Measurements from ENCODE around the gene RNF222.

DNA sequence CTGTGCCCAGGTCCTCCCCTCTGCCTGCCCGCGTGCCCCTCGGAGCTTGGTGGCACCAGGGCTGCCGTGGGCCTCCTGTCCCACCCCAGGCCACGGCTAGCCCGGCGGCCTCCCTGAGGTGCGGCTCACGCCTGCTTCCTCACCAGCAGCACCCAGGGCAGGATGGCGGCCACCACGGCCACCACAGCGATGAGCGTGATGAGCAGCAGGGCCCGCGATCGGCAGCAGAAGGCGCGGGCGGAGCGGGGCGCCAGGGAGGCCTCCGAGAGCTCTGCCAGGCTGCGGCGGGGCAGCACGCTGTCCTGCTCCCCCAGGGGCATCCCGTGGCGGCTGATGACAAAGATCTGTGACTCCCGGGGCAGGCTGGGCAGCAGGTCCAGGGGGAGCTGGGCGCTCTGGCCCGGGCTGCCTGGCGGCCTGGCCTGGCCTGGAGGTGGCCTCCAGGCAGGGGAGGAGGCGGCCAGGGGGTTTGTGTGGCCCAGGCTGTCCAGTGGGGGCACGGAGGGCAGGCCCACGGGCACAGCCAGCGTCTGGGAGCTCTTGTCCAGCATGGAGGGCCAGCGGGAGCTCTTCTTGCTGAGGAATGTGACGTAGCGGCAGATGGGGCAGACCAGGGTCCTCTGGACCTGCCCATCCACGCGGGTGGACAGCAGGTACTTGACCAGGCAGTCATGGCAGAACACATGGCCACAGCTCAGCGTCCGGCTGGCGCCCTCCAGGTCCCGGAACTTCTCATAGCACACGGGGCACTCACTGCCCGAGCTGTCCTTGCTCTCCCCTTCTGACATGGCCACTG lies 4.8 kb downstream of the RNF222 start:
- TF ChIP-seq POLR2AphosphoS5 (IDR thresholded peaks at IDR 0.05; ENCODE audit: insufficient read depth in 1 of 2, low read depth in 1 of 2) (no peak), POLR2A (IDR thresholded peaks at IDR 0.05) (no peak)
- TF ChIP-seq, protein P1, sequence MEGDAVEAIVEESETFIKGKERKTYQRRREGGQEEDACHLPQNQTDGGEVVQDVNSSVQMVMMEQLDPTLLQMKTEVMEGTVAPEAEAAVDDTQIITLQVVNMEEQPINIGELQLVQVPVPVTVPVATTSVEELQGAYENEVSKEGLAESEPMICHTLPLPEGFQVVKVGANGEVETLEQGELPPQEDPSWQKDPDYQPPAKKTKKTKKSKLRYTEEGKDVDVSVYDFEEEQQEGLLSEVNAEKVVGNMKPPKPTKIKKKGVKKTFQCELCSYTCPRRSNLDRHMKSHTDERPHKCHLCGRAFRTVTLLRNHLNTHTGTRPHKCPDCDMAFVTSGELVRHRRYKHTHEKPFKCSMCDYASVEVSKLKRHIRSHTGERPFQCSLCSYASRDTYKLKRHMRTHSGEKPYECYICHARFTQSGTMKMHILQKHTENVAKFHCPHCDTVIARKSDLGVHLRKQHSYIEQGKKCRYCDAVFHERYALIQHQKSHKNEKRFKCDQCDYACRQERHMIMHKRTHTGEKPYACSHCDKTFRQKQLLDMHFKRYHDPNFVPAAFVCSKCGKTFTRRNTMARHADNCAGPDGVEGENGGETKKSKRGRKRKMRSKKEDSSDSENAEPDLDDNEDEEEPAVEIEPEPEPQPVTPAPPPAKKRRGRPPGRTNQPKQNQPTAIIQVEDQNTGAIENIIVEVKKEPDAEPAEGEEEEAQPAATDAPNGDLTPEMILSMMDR (IDR thresholded peaks at IDR 0.05) = no peak
